COLO668 (cell line): ENCODE data around the gene GID8.

Experiments used
- DNase-seq: peaks from one replicate; lab custom pipeline; 2025; ENCODE audit not compliant: unreplicated experiment; lab: John Stamatoyannopoulos, UW

GID8 gene

DNA sequence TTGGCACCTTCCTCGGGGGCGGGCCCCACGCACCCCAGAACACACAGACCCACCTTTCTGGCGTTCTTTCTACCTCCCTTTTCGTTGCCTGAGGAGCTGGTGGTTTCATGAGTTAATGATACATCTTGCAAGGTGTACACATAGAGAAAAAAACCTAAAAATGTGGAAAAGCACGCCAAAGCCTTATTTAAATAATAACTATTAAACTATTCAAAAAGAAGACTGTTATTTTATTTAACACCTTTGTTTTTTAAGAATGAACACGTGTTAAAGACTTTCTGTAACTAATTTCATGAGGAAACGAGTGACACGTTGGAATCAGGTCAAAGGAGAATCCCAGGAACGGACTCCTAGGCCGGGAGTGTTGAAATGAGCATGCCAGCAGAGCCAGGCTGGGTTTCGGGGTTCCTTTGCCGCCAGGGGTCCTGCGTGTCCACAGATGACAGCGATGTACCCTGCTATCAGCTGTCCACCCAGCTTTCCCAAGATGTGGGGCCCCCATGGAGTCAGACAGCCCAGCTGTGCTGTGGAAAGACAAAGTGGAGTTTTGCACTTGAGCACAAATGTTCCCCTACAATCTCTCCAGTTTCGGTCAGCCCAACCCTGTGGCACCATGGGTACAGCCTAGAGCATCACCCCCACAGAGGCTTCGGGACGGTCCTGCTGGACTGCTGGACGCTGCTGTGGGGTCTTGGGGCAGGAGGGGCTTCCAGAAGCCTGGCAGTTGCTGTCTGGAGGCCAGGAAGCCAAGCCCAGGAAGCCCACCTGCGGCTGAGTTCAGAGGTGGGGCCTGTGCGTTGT is 30.6 kb downstream of the GID8 start:
- no peak for DNase-seq

- DNase-seq, result no peak
Measured at GRCh38 chr20:62969179-62969760, 31.3 kb downstream of the GID8 start.

DNA sequence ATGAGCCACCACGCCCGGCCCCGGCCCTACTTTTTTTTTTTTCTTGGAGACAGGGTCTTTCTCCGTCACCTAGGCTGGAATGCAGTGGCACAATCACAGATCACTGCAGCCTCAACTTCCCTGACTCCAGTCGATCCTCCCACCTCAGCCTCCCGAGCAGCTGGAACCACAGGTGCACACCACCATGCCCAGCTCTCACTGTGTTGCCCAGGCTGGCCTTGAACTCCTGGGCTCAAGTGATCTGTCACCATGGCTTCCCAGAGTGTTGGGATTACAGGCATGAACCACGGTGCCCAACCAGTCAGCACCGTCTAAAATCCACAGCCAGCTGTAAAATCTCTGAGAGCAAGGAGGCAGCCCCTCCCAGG is 32.0 kb downstream of the GID8 start:
- no peak for DNase-seq

- no peak for DNase-seq
Measured at GRCh38 chr20:62970307-62971210, 32.6 kb downstream of the GID8 start.

GRCh38 chr20:62971211-62971949 is 33.4 kb downstream of the GID8 start:
- no peak for DNase-seq

DNA sequence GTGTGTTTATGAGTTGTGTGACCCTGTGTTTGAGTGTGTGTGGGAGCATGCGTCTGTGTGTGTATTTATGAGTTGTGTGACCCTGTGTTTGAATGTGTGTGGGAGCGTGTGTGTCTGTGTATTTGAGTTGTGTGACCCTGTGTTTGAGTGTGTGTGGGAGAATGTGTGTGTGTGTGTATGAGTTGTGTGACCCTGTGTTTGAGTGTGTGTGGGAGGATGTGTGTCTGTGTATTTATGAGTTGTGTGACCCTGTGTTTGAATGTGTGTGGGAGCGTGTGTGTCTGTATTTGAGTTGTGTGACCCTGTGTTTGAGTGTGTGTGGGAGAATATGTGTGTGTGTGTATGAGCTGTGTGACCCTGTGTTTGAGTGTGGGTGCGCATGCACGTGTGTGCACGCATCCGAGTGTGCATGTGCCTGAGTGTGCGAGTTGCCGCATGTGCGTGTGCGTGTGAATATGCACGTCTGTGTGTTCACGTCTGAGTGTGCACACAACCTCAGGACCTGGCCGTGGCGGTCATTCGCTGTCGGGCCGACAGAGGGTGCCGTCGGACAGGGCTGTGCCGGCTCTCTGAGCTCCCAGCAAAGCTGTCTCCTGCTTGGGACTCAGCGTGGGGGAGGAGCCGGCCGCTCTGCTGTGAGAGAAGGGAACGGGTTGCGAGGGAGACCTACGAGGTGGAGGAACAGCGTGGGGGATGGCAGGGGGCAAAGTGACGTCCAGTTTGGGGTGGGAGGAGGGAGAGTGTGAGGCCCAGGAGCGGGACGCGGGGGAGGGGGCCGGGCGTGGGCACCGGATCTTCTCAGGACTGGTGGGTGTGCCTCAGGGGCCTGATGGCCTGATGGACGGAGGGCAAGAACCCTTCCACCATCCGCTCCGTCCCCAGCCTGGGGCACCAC is 34.2 kb downstream of the GID8 start:
- peak; percentile 88 for DNase-seq

DNA sequence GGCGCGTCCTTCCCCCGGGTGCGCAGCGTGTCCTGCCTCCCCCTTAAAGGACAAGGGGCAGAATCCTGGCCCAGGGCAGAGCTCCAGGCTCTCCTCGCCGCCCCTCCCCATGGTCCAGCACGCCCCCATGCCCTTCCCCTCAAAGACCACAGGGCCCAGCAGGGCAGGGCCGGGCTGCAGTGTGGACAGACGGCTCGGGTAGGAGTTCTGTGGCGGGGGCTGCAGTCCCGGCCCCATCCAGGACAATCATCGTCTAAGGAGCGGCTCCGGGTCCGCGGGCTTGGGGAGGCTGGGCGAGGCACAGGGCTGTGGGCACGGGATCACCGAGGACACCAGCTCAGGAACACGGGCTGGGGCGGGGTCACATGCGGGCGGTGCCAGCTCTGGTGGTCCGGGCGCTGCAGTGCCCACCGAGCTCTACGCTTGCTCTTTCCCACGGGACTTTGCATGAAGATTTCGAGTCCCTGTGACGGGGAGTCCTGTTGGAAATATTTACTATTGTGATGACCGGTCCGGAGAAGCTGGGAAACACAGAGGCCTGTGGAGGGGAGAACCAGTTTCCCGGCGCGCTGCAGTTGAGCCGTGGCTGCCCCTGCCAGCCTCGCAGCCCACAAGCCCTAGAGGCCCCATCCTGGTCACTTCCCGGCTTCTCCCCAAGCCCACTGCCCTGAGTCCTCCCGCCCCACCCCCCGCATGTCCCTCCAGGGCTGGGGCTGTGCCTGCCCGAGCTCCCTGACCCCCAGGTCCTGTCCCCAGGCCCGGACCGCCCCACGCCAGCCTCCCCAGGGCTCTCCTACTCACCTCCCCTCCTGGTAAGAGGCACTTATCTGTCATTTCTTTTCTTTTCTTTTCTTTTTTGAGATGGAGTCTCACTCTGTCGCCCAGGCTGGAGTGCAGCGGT is 35.1 kb downstream of the GID8 start:
- DNase-seq, result no peak

GRCh38 chr20:62975251-62975760 is 37.4 kb downstream of the GID8 start:
- DNase-seq, result no peak

- DNase-seq, result no peak
Measured at GRCh38 chr20:62975812-62976508, 38.0 kb downstream of the GID8 start.

GRCh38 chr20:62976886-62977285 is 38.9 kb downstream of the GID8 start:
- no peak for DNase-seq

DNA sequence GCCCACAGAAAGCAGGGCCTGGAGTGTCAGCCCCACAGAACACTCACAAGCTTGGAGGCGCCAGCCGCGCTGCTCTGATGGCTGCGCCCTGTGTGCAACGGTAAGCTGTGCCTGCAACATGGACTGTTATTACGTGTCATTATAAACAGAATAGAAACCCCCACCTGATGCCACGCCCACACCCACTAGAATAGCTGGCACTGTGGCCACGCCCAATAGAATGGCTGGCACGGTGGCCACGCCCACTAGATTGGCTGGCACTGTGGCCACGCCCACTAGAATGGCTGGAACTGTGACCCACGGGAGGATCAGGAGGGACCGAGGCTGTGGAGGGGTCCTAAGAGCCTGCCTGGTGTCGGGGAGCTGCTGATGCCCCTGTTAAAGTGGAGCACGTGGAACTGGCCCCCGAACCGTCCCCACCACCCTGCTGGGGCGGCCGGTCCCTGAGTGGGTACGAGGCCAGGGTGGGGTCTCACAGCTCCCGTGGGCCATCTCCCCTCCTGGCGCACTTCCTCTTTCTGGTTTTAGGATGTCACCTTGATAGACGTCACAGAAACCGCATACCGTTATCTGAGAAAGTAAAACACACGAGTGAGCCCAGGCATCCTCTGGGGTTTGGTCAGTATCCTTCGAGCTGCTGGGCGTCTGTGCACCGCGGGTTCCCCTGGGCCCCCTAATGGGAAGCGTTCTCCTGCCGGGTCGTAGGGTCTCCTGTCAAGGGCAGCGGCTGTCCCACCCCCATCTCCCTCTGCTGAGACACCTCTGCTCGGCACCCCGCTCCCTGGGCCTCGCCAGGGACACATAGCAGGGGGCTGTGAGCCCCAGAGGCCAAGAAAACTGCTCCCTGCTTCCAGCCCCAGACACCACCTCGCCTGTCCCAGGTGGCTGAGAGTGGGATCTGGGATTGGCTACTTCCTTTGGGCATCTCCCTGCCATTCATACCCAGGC is 39.9 kb downstream of the GID8 start:
- peak; percentile 59 for DNase-seq

DNA sequence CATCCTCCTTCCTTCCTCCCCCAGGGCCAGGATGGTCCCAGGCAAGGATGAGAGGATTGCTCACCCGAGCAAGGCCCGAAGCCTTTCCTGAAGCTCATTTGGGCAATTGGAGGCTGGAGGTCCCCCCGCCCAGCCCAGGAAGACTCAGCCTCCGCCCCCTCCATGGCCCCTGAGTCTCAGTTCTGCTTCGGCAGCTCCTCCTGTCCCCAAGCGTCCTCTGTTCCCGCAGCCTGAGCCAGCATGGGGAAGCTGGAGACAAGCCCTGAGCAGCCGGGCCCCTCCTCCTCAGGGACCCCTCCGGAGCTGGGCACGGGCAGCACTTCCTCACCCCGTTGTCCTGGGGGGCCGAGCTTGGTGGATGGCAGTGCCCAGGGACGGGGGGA is 40.6 kb downstream of the GID8 start:
- DNase-seq, result no peak

DNA sequence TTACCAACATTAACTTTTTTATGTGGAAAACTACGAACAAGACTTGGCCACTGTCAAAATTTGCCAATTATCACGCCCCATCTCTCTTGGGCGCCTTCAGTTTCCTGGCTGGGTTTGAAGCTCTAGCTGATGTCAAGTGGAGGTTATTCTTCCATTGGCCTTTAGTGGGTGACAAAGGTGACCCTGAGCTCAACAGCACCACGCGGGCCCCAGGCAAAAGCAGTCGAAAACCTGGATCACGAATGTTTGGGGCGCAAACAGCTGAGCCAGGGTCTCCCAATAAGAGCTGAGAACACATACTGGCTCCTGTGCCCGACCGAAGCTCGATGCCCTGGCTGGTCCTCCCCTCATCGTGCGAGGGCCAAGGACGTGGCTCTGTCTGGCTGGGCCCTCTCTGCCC is 41.4 kb downstream of the GID8 start:
- no peak for DNase-seq

GRCh38 chr20:62979876-62980373 is 42.0 kb downstream of the GID8 start:
- DNase-seq, result no peak

GRCh38 chr20:62980380-62980960 is 42.5 kb downstream of the GID8 start:
- DNase-seq, result peak; percentile 29

GRCh38 chr20:62980970-62981369 is 43.0 kb downstream of the GID8 start:
- DNase-seq, result peak; percentile 33
